OCI-LY7 (cell line): Measurements from ENCODE around the gene IQUB. TPM values are rescaled to one million over a fixed set of nuclear protein-coding genes. Genes with fewer than 3 reads are reported as not detected.
"Not testable (repeated sequence)": the region's sequence is repeated elsewhere in the genome, so short reads cannot be mapped to it uniquely, and the experiment has no call there.

Experiments
- BruUV-seq: library from RNA; stranded (reverse); fragments of 400-500 nt; replicated peaks from 2 replicates; lab custom pipeline; 2021; lab: Mats Ljungman, UMichigan
- CTCF ChIA-PET: fragments of 300-600 bp; sonication (Branson Sonifier 250); formaldehyde crosslinking; loops from one replicate; lab custom pipeline; 2022; ENCODE audit warnings: antibody characterized with exemption; ENCODE audit not compliant: unreplicated experiment; lab: Charles Lee
- POLR2A ChIA-PET: fragments of 300-600 bp; sonication (Branson Sonifier 250); formaldehyde crosslinking; loops from one replicate; lab custom pipeline; 2022; ENCODE audit warnings: antibody characterized with exemption; lab: Charles Lee
- DNase-seq: peaks from one replicate; pipeline ENCODE4 v3.0.0-alpha.2; 2015; ENCODE audit warnings: low spot score
- H2AFZ ChIP-seq: fragments of 200-600 bp; sonication (generic), shearing (Covaris generic); 2 replicates; pipeline ENCODE4 v1.6.1; 2014; ENCODE audit warnings: mild to moderate bottlenecking, antibody characterized with exemption, low read length, moderate library complexity
- H3K27ac ChIP-seq: fragments of 200-600 bp; sonication (generic); 2 replicates; pipeline ENCODE4 v1.5.1; 2014; ENCODE audit warnings: mixed run types, low read depth, mild to moderate bottlenecking, moderate library complexity, low read length, inconsistent platforms; ENCODE audit not compliant: poor library complexity, severe bottlenecking
- H3K36me3 ChIP-seq: fragments of 200-600 bp; sonication (generic); 2 replicates; pipeline ENCODE4 v1.6.1; 2014; ENCODE audit warnings: mild to moderate bottlenecking, antibody characterized with exemption, low read length, moderate library complexity, mixed read lengths; ENCODE audit not compliant: insufficient read depth
- H3K4me1 ChIP-seq: fragments of 200-600 bp; sonication (generic); 2 replicates; pipeline ENCODE4 v1.5.1; 2014; ENCODE audit warnings: mild to moderate bottlenecking, low read length; ENCODE audit not compliant: insufficient read depth, poor library complexity, severe bottlenecking
- H3K4me2 ChIP-seq: fragments of 200-600 bp; sonication (generic); 2 replicates; pipeline ENCODE4 v1.6.1; 2014; ENCODE audit warnings: mild to moderate bottlenecking, low read length
- H3K4me3 ChIP-seq: fragments of 200-600 bp; sonication (generic); 2 replicates; pipeline ENCODE4 v1.5.1; 2014; ENCODE audit warnings: mild to moderate bottlenecking, low read depth, low read length; ENCODE audit not compliant: poor library complexity, severe bottlenecking
- H3K79me2 ChIP-seq: fragments of 200-600 bp; sonication (generic); 2 replicates; pipeline ENCODE4 v1.6.1; 2016; ENCODE audit warnings: low read depth, mild to moderate bottlenecking, low read length, moderate library complexity, mixed read lengths; ENCODE audit not compliant: insufficient read depth
- H3K9me2 ChIP-seq: fragments of 200-600 bp; sonication (generic); 2 replicates; pipeline ENCODE4 v1.6.1; 2016; ENCODE audit warnings: mild to moderate bottlenecking, low read length, mixed read lengths; ENCODE audit not compliant: insufficient read depth
- H3K9me3 ChIP-seq: fragments of 200-600 bp; sonication (generic); 2 replicates; pipeline ENCODE4 v1.6.1; 2014; ENCODE audit warnings: mild to moderate bottlenecking, mixed run types, low read length, mixed read lengths
- H4K20me1 ChIP-seq: fragments of 200-600 bp; sonication (generic); 2 replicates; pipeline ENCODE4 v1.6.1; 2014; ENCODE audit warnings: mild to moderate bottlenecking, antibody characterized with exemption, low read length, moderate library complexity, mixed read lengths; ENCODE audit not compliant: insufficient read depth
- EZH2phosphoT487 ChIP-seq: fragments of 200-600 bp; sonication (generic); IDR thresholded peaks from 2 replicates; pipeline ENCODE4 v1.6.1; 2018; ENCODE audit warnings: low read depth, borderline replicate concordance, mild to moderate bottlenecking, mixed run types, antibody characterized with exemption, low read length, moderate library complexity, mixed read lengths
- intact Hi-C: fragments of 100-400 bp; cut with micrococcal nuclease; formaldehyde crosslinking; loops from one replicate; pipeline ENCODE4 v1.10.0; 2022; ENCODE audit not compliant: unreplicated experiment
- total RNA-seq, 2 experiments: library from RNA; depleted of rRNA in 1 of 2; stranded (reverse); fragments of >200 nt in 1 of 2; shearing (Covaris generic) in 1 of 2; gene quantifications; 2 replicates each; pipeline ENCODE4 v1.2.3, GENCODE V29; 2014 to 2022
- TF ChIP-seq, protein P1 (sequence below): fragments of 200-600 bp; sonication (generic); conservative IDR thresholded peaks from 2 replicates; pipeline ENCODE4 v1.5.1; 2014; ENCODE audit warnings: mild to moderate bottlenecking, antibody characterized with exemption, low read length, moderate library complexity, mixed read lengths

Gene IQUB
- total RNA-seq, 2 experiments from 2014 or later, result 0.09 to 0.32 TPM

DNA sequence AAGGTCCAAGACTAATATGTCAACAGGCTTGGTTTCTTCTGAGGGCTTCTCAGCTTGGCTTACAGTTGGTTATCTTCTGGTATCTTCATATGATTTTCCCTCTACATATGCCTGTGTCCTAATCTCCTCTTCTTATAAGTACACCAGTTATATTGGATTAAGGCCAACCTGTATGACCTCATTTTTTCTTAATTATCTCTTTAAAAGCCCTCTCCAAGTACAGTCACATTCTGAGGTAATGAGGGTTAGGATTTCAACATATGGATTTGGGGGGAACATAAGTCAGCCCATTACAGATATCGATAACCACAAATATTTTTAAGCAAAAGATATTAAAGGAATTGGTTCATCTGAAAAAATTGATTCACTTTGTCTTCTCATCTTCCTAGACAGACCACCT lies 49.2 kb downstream of the IQUB start:
- no peaks in the 10 kb centered on the region for H3K36me3 ChIP-seq
- intact Hi-C loops, result no loop called here

DNA sequence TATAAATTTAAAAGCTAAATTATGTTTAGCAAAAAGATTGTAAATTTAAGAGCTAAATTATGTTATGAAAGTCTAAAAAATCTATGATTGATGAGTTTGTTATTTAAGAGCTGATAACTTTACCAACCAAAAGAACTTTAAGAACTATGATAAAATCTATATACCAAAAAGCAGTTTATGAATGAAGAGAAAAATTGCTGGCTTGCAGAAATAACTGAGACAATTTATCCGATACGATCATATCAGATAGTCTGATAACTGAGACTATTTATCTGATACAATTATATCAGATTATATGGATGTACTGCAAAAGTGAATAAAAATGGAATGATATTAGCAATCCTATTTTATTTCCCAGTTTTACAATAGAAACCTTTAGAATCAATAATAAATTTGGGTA lies 50.2 kb downstream of the IQUB start:
- POLR2A ChIA-PET, result interaction anchor here (1.3 kb wide), 1 partner anchor 10 kb away, joined by 4 read pairs; no protein-coding TSS in a partner anchor
- no peaks in the 10 kb centered on the region for H3K36me3 ChIP-seq
- no peak overlapping the region for H2AFZ ChIP-seq
- intact Hi-C loops, result no loop called here
- H3K4me1 ChIP-seq, result no peaks in the 10 kb centered on the region
- H3K4me3 ChIP-seq, result no peak overlapping the region
- H3K27ac ChIP-seq, result no peak overlapping the region
- no peaks in the 10 kb centered on the region for H3K79me2 ChIP-seq
- BruUV-seq, result no TSS peak
- no peaks in the 10 kb centered on the region for H3K9me3 ChIP-seq
- no peak overlapping the region for H3K4me2 ChIP-seq
- no peaks in the 10 kb centered on the region for H3K9me2 ChIP-seq
- no peak for TF ChIP-seq EZH2phosphoT487
- TF ChIP-seq, protein P1, sequence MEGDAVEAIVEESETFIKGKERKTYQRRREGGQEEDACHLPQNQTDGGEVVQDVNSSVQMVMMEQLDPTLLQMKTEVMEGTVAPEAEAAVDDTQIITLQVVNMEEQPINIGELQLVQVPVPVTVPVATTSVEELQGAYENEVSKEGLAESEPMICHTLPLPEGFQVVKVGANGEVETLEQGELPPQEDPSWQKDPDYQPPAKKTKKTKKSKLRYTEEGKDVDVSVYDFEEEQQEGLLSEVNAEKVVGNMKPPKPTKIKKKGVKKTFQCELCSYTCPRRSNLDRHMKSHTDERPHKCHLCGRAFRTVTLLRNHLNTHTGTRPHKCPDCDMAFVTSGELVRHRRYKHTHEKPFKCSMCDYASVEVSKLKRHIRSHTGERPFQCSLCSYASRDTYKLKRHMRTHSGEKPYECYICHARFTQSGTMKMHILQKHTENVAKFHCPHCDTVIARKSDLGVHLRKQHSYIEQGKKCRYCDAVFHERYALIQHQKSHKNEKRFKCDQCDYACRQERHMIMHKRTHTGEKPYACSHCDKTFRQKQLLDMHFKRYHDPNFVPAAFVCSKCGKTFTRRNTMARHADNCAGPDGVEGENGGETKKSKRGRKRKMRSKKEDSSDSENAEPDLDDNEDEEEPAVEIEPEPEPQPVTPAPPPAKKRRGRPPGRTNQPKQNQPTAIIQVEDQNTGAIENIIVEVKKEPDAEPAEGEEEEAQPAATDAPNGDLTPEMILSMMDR, result no peak
- no peaks in the 10 kb centered on the region for H4K20me1 ChIP-seq
- CTCF ChIA-PET, result no interaction called here
- DNase-seq, result no peak

More for the DNA sequence above, 49.2 kb downstream of the IQUB start:
- Histone ChIP-seq H4K20me1 (no peaks in the 10 kb centered on the region), H3K4me2 (no peak overlapping the region), H3K27ac (no peak overlapping the region), H3K4me1 (no peaks in the 10 kb centered on the region), H2AFZ (no peak overlapping the region), H3K79me2 (no peaks in the 10 kb centered on the region), H3K4me3 (no peak overlapping the region), H3K9me2 (no peaks in the 10 kb centered on the region), H3K9me3 (no peaks in the 10 kb centered on the region)
- no TSS peak for BruUV-seq
- CTCF ChIA-PET, result no interaction called here
- POLR2A ChIA-PET, result no interaction called here
- no peak for DNase-seq
- no peak for TF ChIP-seq EZH2phosphoT487
- TF ChIP-seq, protein P1, result no peak

DNA sequence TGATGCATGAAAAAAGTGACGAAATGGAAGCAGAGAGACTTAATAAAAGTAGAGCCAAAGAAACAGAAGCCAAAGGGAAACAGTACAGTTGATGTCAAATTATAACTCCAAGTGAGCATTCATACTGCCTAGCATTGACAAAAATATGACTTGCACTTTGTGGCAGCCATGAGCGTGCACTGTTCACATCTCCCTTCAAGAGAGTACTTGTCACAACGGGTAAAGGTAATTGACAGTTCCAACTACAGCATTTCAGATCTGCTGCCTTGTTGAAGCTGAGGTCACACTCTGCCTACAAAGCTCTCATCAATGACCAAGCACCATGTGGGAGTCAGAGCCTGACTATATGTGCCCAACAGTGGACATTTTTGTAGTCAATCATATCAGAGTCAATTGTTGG lies 54.3 kb downstream of the IQUB start:
- H2AFZ ChIP-seq, result no peak overlapping the region
- no peaks in the 10 kb centered on the region for H3K79me2 ChIP-seq
- H3K27ac ChIP-seq, result no peak overlapping the region
- no peaks in the 10 kb centered on the region for H3K9me2 ChIP-seq
- no peaks in the 10 kb centered on the region for H3K4me1 ChIP-seq
- ChIA-PET CTCF (no interaction called here), POLR2A (interaction anchor here (0.6 kb wide), 1 partner anchor 1355 kb away, joined by 3 read pairs; no protein-coding TSS in a partner anchor)
- H3K4me2 ChIP-seq, result no peak overlapping the region
- no peak for DNase-seq
- intact Hi-C loops, result no loop called here
- BruUV-seq, result no TSS peak
- no peaks in the 10 kb centered on the region for H3K9me3 ChIP-seq
- TF ChIP-seq, protein P1, result no peak
- TF ChIP-seq EZH2phosphoT487, result no peak
- H3K4me3 ChIP-seq, result no peak overlapping the region
- no peaks in the 10 kb centered on the region for H4K20me1 ChIP-seq
- no peaks in the 10 kb centered on the region for H3K36me3 ChIP-seq

DNA sequence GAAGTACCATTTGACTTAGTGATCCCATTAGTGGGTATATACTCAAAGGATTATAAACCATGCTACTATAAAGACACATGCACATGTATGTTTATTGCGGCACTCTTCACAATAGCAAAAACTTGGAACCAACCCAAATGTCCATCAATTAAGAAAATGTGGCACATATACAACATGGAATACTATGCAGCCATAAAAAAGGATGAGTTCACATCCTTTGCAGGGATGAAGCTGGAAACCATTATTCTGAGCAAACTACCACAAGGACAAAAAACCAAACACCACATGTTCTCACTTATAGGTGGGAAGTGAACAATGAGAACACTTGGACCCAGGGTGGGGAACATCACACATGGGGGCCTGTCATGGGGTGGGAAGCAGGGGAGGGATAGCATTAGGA lies 56.3 kb downstream of the IQUB start:
- H3K36me3 ChIP-seq, intact Hi-C loops, H3K27ac ChIP-seq, H3K4me2 ChIP-seq, H4K20me1 ChIP-seq, DNase-seq, H3K79me2 ChIP-seq, H3K9me2 ChIP-seq, CTCF ChIA-PET, H2AFZ ChIP-seq, BruUV-seq, H3K4me3 ChIP-seq, H3K9me3 ChIP-seq, H3K4me1 ChIP-seq: not testable (repeated sequence)
- POLR2A ChIA-PET, result interaction anchor here (1.6 kb wide), 1 partner anchor 16 kb away, joined by 4 read pairs; no protein-coding TSS in a partner anchor
